SIG-M5 (cell line): Measurements from ENCODE around the gene WFS1.

Source experiments
- DNase-seq: peaks from one replicate; lab custom pipeline; 2025; lab: John Stamatoyannopoulos, UW

The WFS1 gene

DNA sequence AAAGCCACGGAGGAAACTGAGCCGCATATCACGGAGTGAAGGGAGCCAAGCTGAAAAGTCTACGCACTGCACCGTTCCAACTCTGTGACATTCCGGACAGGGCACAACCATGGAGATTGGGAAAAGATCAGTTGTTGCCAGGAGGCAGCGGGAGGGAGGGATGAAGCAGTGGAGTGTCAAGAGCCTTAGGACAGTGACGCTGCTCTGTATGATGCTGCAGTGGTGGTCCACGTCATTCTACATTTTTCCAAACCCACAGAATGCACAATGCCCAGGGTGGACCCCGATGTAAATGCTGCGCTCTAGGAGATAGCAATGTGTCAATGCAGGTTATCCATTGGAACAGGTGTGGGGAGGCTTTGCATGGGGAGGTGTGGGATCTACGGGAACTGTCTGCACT is 7.5 kb upstream of the WFS1 start:
- no peak for DNase-seq

- no peak for DNase-seq
Measured at GRCh38 chr4:6262847-6263487, 6.7 kb upstream of the WFS1 start.

DNA sequence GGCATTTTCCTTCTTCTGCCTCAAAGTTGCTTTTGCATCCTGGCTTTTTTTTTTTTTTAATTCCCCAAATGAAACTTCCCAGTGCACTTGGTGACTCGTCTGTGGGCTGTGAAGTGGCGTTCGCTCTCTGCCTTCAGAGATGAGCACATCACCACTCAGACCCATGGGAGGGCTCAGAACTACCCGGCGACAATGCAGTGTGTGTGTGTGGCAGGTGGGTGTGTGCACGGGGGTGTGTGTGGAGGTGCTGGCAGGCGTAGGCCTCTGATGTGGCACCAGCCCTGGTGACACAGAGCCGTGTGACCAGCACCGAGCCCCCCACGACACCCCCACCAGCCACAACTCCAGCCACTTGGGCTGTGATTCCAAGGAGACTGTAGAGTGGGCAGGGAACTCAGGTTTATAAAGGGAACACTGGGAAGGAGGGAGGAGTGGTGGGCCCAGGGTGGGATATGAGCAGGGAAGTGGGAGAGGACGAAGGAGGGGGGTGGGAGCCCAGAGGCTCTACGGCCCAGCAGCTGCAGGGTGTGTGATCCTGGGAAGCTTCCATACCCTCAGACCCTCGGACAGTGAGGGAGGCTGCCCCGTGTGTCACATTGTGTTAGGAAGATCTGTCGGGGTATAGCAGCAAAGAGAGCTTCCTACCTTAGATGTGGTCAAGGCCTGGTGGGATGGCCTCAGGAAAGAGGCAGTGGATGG is 6.0 kb upstream of the WFS1 start:
- no peak for DNase-seq

GRCh38 chr4:6264225-6264540 is 5.5 kb upstream of the WFS1 start:
- DNase-seq: no peak

DNA sequence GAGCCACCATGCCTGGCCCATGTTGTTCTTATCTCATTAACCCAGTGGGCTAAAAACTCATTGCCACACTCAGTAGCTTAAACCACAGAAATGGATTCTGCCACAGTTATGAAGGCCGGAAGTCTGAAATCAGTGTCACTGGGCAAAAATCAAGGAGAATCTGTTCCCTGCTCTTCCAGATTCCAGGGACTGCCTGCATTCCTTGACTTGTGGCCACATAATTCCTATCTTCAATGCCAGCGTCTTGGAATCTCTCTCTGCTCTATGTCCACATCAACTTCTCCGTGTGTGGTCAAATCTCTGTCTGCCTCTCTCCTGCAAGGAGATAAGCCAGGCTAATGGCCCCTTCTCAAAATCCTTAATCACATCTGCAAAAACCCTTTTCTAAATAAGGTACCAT is 4.1 kb upstream of the WFS1 start:
- no peak for DNase-seq

- DNase-seq: peak; percentile 5
Measured at GRCh38 chr4:6267573-6267972, 2.1 kb upstream of the WFS1 start.

GRCh38 chr4:6268650-6269615 is 717 bp upstream of the WFS1 start:
- DNase-seq: no peak

GRCh38 chr4:6270636-6271121 is 1.0 kb downstream of the WFS1 start:
- no peak for DNase-seq

DNA sequence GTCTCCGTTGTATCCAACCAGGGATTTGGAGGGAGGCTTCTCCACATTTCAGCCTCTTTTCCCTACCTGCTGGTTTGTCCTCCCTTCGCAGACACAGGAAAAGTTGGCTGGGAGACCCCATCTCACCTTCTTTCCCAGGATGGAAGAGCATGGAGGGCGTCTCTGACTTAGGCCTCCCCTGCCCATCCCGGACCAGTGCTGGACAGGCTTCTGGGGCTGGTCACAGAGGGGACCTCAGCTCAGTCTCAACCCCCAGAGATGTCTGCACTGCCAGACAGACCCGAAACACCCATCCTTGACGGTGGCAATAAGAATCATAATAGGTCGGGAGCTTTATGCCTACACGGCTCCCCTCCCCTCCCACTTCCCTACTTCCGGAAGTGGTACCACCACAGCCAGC is 1.6 kb downstream of the WFS1 start:
- no peak for DNase-seq

GRCh38 chr4:6271701-6272465 is 2.2 kb downstream of the WFS1 start:
- DNase-seq: no peak

- DNase-seq: no peak
Measured at GRCh38 chr4:6272863-6273660, 3.4 kb downstream of the WFS1 start.

- DNase-seq: no peak
Measured at GRCh38 chr4:6273661-6273990, 4.0 kb downstream of the WFS1 start.

DNA sequence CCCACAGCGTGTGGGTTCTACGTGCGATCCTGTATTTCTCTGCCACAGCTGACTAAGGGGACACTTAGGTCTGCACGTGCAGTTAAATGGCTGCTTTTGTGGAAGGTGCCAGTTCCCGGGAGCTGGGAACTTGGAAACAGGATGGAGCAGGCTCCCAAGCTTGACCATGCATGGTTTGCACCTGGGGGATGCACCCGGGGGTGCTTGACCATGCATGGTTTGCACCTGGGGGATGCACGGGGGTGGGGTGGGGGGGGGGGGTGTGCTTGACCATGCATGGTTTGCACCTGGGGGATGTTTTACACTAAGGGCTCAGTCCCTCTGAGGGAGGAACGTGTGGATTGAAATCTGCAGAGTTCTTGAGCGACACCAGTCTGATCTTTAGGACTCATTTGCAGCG is 5.7 kb downstream of the WFS1 start:
- DNase-seq: no peak

DNA sequence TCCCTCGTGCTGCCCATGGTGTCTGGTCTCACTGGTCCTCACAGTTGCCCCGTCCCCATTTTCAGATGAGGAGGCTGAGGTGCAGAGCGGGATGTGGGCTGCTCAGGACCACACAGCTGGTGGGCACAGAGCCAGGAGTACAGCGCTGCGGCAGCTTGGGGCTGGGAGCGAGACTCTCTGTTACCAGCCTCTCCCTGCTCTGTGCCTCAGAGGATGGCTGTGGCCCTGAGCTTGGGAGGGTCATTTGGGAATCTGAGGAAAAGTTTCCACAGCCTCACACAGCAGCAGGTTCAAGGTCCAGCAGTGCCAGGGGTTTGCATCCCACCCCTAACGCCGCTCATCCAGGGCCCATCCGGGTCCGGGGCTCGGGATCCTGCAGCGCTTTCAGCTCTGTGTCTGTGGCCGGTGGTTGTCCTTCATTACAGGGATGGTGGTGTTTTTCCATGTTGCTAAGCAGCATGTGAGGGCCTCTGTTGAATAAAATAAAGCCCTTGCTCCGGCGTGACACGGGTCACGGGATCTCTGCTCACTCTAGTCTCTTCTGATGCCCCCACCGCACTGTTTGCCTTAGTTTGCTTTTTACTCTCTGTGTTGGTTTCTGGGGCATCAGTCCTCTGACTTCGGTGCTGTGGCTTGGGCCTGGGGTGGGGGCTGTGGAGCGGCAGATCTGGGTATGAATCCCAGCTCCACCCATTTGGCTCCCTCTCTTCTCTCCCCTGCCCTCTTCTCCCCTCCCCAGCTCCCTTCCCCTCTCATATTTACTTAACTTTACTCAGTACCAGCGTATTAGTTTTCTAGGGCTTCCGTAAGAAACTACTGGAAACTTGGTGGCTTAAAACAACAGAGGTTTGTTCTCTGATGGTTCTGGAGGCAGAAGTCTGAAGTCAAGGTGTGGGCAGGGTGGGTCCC is 6.5 kb downstream of the WFS1 start:
- no peak for DNase-seq

DNA sequence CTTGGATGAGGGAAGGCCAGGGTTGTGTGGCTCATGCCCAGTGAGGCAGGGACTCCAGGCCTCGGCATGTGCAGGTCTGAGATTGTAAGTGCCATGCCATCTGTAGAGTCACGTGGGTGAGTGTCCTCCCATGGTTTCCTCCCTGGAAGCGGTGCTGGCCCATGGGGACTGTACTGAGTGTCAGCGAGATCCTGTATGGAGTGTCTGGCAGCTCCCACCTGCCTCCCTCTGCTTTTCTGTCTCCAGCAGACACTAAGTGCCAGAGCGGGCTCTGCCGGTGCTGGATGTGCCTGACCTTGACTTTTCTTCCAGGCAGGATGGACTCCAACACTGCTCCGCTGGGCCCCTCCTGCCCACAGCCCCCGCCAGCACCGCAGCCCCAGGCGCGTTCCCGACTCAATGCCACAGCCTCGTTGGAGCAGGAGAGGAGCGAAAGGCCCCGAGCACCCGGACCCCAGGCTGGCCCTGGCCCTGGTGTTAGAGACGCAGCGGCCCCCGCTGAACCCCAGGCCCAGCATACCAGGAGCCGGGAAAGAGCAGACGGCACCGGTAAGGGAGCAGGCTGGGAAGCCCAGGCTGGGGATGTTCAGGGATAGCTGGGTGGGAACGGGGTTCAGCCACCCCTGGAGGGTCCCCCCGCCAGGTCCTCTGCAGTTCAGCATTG is 7.6 kb downstream of the WFS1 start:
- DNase-seq: no peak

GRCh38 chr4:6277935-6278800 is 8.5 kb downstream of the WFS1 start:
- DNase-seq: no peak

DNA sequence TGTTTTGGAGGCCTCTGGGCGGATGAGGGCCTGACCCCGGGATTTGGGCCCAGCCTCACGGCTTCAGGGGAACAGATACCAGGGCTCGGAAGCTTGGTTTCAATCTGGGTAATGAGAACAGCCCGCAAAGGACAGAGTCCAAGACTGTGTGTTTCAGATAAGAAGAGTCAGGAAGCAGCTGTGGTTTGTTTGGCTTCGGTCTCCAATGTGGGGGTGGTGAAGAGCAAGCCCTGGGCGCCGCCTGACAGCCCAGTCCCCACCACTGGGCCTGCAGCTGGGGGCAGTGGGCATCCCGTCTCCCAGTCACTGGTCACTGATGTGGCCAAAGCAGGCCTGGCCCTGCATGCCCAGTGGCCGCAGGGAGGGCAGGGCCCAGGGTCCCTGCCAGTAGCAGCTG is 9.1 kb downstream of the WFS1 start:
- DNase-seq: no peak

- no peak for DNase-seq
Measured at GRCh38 chr4:6279582-6280289, 10.1 kb downstream of the WFS1 start.
